Measurements from ENCODE around the gene CRY2.
"Not testable (repeated sequence)": the region's sequence is repeated elsewhere in the genome, so short reads cannot be mapped to it uniquely, and the experiment has no call there.

The CRY2 gene

DNA sequence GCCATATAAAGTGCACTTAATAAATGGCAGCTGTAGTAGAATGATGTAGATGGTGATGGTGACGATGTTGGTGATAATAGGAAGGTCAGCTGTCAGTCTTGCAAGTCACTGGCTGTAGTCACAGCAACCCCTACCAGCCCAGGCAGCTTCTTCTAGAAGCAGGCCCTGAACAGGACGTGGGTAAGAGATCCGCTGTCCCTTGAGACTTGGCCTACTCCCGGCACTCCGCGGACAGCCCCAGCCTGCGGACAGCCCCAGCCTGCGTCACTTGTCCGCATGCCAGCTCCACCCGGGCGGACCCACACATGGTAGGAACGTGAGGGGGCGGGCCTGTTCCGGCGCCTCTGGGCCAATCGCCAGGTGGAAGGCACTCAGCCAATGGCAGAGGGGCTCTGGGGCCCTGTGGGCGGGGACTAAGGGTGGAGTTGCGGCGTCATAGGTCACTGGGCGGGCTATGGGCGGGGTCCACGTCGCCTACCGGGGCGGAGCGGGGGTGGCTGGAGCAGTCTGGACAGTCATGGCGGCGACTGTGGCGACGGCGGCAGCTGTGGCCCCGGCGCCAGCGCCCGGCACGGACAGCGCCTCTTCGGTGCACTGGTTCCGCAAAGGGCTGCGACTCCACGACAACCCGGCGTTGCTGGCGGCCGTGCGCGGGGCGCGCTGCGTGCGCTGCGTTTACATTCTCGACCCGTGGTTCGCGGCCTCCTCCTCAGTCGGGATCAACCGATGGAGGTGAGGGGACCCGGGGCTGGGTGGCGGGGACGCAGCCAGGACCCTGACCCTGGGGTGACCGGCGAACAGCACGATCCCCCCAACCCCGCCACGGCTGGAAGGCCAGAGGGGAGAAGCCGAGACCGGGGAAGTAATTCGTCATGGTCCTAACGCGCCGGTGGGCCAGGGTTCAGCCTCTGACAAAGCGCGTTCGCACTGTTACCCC, at the start of gene CRY2:
TSS of gene CRY2 (plus strand) at position 502 of the 937 bp plus-strand sequence. CDS start at position 518, 16 bp downstream.
- DNase-seq (ENCODE audit: low spot score) = peak; percentile 98

DNA sequence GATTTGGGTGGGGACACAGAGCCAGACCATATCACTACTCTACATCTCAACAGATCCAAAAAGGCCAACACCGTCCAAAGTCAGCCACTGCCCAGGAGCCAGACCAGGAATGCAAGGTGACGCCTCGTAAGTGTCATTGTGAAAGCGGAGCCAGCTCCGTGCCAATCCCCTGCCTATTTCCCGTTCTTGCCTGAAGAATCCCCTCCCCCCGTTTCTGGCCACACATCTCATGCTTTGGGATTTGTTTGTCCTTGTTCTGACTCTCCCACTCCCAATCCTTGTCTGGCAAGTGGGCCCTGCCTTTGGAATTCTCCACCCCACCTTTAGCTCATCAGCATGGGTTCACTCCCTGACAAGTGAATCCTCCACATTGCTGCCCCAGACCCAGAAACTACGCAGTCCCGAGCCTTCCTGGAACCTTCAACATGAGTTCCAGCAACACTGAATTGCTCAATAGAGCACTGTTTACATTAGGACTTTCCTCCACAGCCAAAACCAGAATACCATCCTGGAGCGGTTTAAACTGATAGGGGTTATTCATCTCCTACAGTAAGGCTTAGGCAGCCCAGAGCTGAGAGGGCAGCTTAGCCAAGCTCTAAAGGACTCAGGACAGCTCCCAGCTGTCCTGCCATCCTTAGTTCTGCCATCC, 48.4 kb upstream of the CRY2 start:
- DNase-seq (ENCODE audit: low spot score) = no peak

DNA sequence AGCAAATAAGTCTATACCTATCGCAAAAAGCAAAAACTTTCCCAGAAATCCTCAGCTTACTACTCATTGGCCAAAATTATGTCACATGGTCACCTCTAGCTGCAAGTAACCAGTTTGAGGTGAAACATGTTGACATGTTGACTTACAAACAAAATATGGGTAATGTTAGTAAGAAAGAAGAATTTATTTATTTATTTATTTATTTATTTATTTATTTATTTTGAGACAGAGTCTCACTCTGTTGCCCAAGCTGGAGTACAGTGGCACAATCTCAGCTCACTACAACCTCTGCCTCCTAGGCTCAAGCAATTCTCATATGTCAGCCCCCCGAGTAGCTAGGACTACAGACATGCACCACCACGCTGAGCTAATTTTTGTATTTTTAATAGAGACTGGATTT, 47.7 kb upstream of the CRY2 start:
- DNase-seq (ENCODE audit: low spot score) = no peak

DNA sequence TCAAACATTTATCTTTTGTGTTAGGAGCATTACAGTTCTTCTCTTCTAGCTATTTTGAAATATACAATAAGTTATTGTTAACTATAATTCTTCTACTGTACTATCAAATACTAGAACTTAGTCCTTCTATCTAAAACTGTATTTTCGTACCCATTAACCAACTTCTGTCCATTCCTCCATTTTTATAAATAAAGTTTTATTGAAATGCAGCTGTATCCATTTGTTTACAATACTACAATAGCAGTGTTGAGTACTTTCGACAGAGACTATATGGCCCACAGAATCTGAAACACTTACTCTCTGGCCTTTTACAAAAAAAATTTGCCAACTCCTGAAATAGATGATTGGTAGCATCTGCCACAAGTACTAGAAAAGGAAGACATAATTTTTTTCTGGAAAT, 47.0 kb upstream of the CRY2 start:
- no peak for DNase-seq (ENCODE audit: low spot score)

DNA sequence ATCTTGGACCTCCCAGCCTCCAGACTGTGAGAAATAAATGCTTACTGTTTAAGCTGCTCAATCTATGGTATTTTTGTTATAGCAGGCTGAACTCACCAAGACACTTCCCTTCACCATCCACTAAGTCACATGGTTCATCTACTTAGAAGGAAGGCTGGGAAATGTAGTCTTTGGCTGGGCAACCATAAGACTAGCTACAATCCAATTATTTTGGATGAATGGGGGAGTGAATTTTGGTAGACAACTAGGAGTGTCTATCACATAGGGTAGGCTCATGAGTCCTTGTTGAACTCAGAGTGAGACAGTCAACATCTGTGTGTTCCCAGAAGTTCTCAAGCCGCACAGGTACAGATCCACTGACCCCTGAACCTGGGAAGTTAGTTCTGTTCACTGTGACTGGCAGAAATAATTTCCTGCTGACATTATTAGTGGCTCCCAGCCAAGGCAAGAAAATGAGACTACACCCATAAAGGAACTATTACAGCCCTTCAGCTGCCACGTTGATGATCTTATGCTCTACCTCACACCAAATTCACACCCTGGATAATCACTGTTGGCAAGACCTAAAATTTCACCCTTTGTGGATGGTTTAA, 45.5 kb upstream of the CRY2 start:
- DNase-seq (ENCODE audit: low spot score) = no peak

DNA sequence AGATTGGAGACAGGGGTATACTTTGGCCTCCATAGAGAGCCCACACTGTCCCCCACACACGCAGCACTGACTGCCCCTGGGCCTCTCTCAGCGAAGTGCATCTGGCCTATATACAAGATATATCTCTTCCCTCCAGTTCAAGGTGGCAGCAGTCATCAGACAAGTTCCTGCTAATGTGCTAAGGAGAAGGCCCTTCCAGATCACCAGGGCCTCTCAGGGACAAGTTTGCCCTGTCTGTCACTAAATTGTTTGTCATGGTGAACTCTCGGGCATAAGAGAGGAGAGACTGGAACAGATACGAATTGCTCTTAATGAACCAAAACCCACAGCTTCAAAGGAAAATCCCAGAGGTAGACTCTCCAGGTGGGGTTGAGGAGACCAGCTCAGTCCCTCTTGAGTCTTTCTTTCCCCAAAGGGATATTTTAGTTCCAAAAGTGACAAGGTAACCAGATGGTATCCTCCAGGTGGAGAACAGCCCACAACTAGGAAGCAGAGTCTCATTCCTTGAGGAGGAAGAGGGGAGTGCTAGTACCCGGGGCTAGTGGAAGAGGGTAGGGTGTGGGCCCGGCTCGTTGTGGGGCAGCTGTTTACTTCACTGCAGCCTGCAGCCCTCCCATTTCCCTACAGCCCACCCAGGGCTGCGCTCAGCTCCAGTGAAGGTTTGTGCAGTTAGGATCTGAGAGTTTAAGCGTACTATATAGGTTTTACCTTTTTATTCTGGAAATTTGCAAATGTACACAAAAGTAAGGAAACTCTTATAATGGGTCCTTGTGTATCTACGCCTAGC, 44.6 kb upstream of the CRY2 start:
- DNase-seq (ENCODE audit: low spot score) = no peak

DNA sequence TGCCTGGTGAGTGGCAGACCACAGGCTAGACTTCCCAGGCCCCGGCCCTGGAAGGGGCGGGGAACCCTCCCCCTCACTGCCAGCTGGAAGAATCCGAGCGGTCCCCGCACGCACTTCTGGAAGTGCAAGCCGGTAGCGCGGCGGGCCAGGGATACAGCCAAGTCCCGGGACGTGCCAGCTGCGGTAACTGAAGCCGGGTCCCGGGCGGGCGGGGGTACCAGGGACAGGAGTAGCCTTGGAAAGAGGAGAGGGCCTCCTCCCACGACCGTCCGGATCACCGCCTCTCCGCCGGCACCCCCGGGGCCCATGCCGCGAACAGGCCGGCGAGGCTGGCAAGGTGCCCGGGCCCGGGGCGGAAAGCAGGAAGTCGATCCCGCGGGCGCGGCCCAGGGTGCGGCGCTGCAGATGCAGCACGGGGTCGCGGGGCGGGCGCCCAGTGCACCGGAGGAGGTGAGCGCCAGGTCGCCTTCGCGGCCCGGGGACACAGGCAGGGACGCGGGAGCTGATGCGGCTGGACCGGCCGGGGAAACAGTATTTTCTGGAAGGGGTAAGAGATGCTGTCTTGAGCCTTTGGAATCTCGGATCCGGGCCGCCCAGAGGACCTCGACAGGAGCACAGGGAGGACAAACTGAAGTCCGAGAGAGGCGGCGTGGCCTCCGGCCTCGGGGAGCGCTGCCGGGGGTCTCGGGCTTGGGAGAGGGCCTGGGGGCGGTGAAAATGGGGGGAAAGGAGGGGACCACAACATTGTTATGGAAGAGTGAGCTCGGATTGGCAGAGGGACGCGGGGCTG, 43.1 kb upstream of the CRY2 start:
- peak; percentile 57 for DNase-seq (ENCODE audit: low spot score)

DNA sequence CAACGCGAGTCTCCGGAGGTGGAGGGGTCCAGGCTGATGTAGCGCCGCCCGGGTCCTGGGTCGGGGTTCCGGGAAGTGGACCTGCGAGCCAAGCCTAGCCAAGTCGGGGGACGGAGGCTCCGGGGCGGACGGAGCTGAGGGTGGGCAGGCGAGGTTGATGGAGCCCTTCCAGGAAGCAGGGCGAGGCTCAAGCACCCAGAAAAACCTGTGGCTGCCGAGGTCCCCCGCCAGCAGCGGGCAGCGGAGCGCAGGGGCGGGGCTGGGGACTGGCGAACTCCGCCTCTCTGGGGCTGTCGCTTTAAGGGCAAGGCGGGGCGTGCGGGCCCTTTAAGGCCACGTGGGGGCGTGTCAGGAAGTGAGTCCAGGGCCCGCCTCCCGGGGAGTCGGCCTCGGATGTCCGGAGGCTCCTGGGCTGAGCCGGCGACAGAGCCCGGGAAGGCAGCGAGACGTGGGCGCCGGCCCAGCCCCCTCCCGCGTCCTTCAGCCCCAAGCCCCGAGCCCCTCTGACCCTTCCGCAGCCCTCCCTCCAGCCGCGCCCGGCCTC, 42.4 kb upstream of the CRY2 start, which contains the start of gene SLC35C1:
TSS of gene SLC35C1 (plus strand) at position 389 of the 544 bp plus-strand sequence. CDS start 653 bp downstream, outside the sequence.
- peak; percentile 97 for DNase-seq (ENCODE audit: low spot score)

DNA sequence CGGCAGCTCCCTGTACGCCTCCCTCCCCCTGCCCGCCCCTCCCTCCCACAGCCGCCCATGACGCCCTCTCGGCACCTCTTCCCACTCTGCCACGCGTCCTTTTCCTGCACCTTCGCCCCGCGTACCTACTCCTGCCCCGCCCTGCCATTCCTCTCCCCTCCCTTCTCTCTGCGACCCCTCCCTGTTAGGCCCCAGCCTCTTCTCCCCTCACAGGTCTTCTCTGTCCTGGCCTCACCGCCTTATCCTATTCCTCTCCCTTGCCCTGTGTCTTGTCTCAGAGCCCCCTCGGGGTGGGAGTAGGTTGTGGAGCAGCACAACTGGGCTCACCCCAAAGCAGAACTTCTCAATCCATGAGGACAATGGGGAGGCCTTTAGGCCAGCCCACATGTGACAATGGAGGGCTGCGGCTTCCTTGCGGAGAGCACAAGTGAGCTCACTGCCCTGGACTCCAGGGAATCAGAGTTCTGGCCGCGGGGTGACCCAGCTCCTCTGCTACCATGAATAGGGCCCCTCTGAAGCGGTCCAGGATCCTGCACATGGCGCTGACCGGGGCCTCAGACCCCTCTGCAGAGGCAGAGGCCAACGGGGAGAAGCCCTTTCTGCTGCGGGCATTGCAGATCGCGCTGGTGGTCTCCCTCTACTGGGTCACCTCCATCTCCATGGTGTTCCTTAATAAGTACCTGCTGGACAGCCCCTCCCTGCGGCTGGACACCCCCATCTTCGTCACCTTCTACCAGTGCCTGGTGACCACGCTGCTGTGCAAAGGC, 41.8 kb upstream of the CRY2 start:
- DNase-seq (ENCODE audit: low spot score) = peak; percentile 26

DNA sequence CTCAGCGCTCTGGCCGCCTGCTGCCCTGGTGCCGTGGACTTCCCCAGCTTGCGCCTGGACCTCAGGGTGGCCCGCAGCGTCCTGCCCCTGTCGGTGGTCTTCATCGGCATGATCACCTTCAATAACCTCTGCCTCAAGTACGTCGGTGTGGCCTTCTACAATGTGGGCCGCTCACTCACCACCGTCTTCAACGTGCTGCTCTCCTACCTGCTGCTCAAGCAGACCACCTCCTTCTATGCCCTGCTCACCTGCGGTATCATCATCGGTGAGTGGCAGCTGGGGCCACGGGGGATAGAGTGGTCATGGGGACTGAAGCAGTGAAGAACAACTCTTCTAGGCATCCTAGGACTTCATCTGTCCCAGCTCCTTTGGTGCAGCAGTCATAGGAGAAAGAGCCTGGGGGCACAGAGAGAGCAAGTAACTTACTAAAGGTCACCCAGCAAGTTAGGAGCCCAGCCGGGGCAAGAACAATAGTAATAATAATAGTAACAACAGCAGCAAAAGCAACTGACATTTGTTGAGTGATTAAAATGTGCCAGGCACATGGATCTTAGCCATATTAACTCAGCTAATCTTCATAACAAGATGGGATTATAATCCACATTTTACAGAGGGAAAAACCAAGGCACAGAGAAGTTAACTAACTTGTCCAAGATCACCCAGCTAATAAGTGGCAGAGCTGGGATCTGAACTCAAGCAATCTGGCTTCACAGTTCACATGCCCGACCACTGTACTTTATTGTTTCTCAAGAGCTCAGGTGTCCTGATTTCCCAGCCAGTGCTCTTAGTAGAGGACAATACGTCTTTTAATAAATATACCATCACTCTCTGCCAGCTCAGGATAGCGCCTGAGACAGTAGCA, 41.0 kb upstream of the CRY2 start:
- no peak for DNase-seq (ENCODE audit: low spot score)

DNA sequence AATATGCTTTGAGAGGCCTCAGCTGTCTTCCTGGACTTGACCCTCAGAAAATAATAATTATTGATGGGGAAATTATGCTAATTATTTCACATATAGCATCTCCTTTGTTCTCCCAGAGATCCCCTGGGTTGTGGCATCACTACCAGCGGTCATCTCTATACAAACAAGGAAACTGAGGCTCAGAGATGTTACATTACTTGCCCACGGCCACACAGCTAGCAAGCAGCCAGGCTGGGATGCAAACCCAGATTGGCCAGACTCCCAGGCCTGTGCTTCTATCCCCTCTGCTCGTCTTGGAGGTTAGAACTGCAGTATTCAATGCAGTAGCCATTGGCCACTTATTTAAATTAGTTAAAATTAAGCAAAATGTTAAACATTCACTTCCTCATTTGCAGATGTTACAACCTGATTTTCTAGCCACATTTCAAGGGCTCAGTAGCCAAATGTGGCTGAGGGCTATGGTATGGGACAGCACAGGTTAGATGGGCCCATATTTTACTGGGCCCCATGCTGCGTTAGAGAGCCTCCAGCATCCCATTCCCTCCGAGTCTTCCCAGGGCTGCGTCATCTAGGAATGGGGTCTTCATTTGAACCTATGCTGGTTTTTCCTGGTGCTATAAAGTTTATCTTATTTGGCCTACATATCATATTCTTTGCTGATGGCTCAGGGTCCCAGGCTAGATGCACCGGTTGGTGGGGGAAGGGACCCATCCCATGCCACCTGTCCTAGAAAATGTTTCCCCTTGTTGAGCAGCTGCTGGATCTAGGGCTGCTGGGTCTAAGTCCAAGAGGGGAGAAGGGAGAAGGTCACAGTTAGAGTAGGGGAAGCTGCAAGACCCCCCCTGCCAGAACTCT, 40.1 kb upstream of the CRY2 start:
- DNase-seq (ENCODE audit: low spot score) = no peak

DNA sequence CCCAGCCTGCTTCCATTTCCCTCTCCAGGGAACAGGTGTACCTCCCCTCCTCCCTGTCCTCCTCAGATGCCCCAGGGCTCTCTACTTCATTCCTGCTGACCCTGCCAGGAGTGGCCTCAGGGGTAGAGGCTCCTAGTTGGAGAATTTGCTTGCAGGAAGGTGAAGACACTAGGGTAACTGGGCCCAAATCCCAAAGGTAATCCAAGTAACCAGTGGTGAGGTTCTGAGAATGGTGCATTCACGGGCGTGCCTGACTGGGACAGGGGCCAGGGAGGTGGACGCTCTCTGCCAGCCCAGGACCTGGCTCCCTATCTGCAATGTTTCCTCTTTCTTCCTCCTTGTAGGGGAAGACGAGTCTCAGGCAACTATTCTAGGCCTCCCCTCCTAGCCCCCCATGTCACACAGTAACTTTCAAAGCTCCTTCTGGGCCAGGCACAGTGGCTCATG, 39.5 kb upstream of the CRY2 start:
- DNase-seq (ENCODE audit: low spot score) = no peak

DNA sequence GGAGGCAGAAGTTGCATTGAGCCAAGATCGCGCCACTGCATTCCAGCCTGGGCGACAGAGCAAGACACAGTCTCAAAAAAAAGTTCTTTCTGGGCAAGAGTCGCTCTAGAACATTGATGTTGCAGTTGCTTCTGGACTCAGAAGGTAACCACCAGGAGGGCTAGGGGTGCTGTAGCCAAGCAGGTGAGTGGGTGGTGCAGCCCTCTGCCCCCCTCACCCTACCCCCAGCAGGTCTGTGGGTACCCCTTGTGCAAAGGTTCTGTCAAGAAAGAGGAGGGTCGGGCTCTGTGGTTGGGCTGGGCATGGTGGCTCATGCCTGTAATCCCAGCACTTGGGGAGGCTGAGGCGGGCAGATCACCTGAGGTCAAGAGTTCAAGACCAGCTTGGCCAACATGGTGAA, 38.8 kb upstream of the CRY2 start:
- DNase-seq (ENCODE audit: low spot score) = not testable (repeated sequence)

DNA sequence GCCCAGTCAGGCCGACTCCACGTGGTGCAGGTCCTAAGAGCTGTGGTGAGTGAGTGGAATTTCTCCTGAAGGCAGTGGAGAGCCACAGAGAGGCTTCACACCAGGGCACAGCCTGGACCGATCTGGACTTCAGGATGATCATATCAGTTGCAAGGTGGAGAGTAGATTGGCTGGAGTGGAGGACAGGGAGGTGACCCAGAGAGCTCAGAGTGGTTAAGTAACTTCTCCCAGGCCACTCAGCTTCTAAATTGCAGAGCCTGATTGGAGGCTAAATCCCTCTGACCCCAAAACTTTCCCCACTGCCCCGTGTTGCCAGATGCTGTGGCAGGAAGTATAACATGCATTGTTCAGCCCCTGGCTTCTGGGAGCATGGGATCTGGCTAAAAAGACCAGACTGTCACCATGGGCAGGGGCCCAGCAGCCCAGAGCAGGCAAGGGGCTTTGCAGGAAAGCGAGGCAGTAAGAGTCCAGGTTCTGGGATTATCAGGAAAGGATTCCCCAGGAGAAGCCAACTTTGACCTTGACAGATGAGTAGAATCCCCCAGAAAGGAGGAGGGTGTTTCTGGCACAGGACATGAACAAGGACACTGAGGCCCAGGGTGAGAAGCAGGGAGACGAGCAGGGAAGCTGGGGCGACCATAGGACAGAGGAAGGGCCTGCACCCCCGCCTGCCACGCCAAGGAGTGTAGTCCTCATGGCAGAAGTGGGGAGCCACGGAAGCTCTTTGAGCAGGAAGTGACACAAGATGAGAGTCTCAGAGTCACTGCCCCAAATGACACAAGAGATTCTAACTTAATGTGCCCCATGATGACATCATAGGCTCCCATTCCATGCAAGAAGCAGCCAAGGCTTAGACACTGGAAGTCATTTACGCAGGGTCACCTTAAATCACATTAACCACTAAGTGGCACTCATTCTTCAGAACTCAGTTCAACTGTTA, 37.5 kb upstream of the CRY2 start:
- no peak for DNase-seq (ENCODE audit: low spot score)

DNA sequence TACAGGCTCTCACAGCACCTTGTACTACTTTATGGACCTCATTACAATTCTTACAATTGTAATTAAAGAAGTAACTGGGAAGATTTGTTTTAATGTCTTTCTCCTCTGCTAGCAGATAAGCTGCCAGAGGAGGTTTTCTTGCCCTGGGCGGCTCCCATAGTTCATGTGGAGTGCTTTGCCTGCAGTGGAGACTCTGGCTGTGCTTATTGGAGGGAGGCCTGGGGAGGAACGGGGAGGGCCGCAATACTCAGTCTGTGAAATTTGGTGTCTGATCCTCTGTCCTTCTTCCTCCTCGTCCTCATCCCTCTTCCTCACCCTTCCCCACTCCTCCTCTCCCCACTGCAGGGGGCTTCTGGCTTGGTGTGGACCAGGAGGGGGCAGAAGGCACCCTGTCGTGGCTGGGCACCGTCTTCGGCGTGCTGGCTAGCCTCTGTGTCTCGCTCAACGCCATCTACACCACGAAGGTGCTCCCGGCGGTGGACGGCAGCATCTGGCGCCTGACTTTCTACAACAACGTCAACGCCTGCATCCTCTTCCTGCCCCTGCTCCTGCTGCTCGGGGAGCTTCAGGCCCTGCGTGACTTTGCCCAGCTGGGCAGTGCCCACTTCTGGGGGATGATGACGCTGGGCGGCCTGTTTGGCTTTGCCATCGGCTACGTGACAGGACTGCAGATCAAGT, 36.7 kb upstream of the CRY2 start:
- DNase-seq (ENCODE audit: low spot score) = no peak

DNA sequence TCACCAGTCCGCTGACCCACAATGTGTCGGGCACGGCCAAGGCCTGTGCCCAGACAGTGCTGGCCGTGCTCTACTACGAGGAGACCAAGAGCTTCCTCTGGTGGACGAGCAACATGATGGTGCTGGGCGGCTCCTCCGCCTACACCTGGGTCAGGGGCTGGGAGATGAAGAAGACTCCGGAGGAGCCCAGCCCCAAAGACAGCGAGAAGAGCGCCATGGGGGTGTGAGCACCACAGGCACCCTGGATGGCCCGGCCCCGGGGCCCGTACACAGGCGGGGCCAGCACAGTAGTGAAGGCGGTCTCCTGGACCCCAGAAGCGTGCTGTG, 36.2 kb upstream of the CRY2 start:
- DNase-seq (ENCODE audit: low spot score) = no peak
